DOHH2 (cell line): ENCODE results near the gene INPP4A.

Experiments used
- CTCF ChIP-seq: fragments of 200-600 bp; sonication (generic); IDR thresholded peaks from one replicate; pipeline ENCODE4 v1.5.1; 2014; ENCODE audit warnings: antibody characterized with exemption, mild to moderate bottlenecking, low read depth, low read length; ENCODE audit not compliant: poor library complexity, severe bottlenecking
- EZH2phosphoT487 ChIP-seq: fragments of 200-600 bp; sonication (generic); IDR thresholded peaks from 2 replicates; pipeline ENCODE4 v1.6.1; 2017; ENCODE audit warnings: borderline replicate concordance, mild to moderate bottlenecking, antibody characterized with exemption, low read length, moderate library complexity, mixed read lengths

DNA sequence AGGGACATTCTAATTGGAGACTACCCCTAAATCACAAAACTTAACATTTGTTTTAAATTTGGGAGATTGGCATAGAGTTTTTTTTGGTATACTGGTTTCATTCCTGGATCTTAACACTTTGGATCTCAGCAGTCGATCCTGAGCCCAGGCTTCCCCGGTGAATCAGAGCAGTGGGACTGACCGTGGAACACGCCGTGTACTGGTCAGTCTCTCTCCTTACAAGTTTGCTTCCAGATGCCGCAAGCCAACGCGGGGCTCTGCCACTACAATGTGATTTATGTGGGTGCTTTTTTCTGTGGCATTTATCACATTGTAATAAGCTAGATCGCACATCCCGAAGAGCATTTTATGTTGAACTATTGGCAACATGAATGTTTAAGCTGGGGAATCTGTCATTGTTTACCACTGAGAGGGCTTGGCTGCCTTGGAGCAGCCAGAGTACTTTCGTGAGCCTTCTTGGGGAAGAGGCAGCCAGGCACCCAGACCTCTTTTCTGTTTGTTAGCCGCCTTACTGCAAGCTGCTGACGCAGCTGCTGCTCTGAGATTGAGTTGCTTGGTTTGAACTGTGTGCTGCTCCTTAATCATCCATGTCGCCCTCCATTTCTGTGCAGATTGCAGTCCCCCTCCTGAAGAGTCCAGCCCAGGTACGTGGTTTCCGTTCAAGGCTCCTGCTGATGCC, 114.3 kb downstream of the INPP4A start:
- TF ChIP-seq CTCF, result no peak
- TF ChIP-seq EZH2phosphoT487, result no peak
